HCT116 (cell line): ENCODE data around the gene TLR5.

Experiments
- CBX3 ChIP-seq: IDR thresholded peaks from 2 replicates; pipeline ENCODE4 v1.6.1; 2012; ENCODE audit warnings: low read depth
- CTCF ChIP-seq, 3 experiments: fragments of 200-600 bp in 1 of 3; sonication (generic) in 1 of 3; IDR thresholded peaks in 2 of 3; conservative IDR thresholded peaks in 1 of 3; 2 replicates each; pipeline ENCODE4 v1.5.1; 2012 to 2017; ENCODE audit warnings: low read depth in 2 of 3, low read length in 2 of 3, antibody characterized with exemption in 1 of 3, borderline replicate concordance in 1 of 3, control low read depth in 1 of 3, mild to moderate bottlenecking in 1 of 3, mixed read lengths in 1 of 3, mixed run types in 1 of 3, moderate library complexity in 1 of 3; ENCODE audit not compliant: insufficient read depth in 1 of 3
- EGR1 ChIP-seq: IDR thresholded peaks from 2 replicates; pipeline ENCODE4 v1.6.1; 2012; ENCODE audit warnings: low read depth
- EZH2phosphoT487 ChIP-seq: fragments of 200-600 bp; IDR thresholded peaks from 2 replicates; pipeline ENCODE4 v1.6.1; 2018; ENCODE audit warnings: antibody characterized with exemption, borderline replicate concordance
- FOSL1 ChIP-seq: IDR thresholded peaks from 2 replicates; pipeline ENCODE4 v1.6.1; 2012; ENCODE audit warnings: low read depth
- MAX ChIP-seq: IDR thresholded peaks from 2 replicates; pipeline ENCODE4 v1.6.1; 2012
- POLR2A ChIP-seq: IDR thresholded peaks from 2 replicates; pipeline ENCODE4 v1.7.0; 2011; ENCODE audit warnings: borderline replicate concordance; ENCODE audit not compliant: insufficient read depth, insufficient read length; ENCODE audit errors: extremely low read depth
- POLR2AphosphoS5 ChIP-seq: IDR thresholded peaks from 2 replicates; pipeline ENCODE4 v1.6.1; 2011; ENCODE audit warnings: mild to moderate bottlenecking, low read depth, low read length, moderate library complexity
- REST ChIP-seq: IDR thresholded peaks from 2 replicates; pipeline ENCODE4 v1.6.1; 2012; ENCODE audit warnings: low read depth
- SIN3A ChIP-seq: IDR thresholded peaks from 2 replicates; pipeline ENCODE4 v1.6.1; 2012; ENCODE audit warnings: low read depth
- SP1 ChIP-seq: IDR thresholded peaks from 2 replicates; pipeline ENCODE4 v1.6.1; 2012; ENCODE audit warnings: low read depth
- YY1 ChIP-seq: IDR thresholded peaks from 2 replicates; pipeline ENCODE4 v1.6.1; 2011; ENCODE audit warnings: low read length, low read depth, moderate library complexity, mild to moderate bottlenecking; ENCODE audit not compliant: insufficient replicate concordance; ENCODE audit errors: extremely low read depth
- ZBTB33 ChIP-seq: IDR thresholded peaks from 2 replicates; pipeline ENCODE4 v1.6.1; 2011; ENCODE audit warnings: mild to moderate bottlenecking, low read length, moderate library complexity; ENCODE audit not compliant: insufficient replicate concordance; ENCODE audit errors: extremely low read depth

- no peak for TF ChIP-seq CTCF (IDR thresholded peaks at IDR 0.05 in 2 of 3, conservative IDR thresholded peaks at IDR 0.05 in 1 of 3; ENCODE audit: borderline replicate concordance in 1 of 3, insufficient read depth in 1 of 3, low read depth in 2 of 3, low read length in 2 of 3)
- no peak for TF ChIP-seq ZBTB33
- TF ChIP-seq MAX: no peak
- no peak for TF ChIP-seq EZH2phosphoT487
- TF ChIP-seq YY1: no peak
- TF ChIP-seq SIN3A: no peak
- TF ChIP-seq EGR1: no peak
- TF ChIP-seq POLR2A: no peak
- TF ChIP-seq SP1: no peak
- no peak for TF ChIP-seq FOSL1
- no peak for TF ChIP-seq POLR2AphosphoS5
- TF ChIP-seq CBX3: no peak
- no peak for TF ChIP-seq REST
Observed at GRCh38 chr1:223150443-223150842, 7.4 kb upstream of the TLR5 start.
